Hepatocyte (in vitro differentiated cells): Measurements from ENCODE around the gene CACNA1C. TPM values are rescaled to one million over a fixed set of nuclear protein-coding genes. Genes with fewer than 3 reads are reported as not detected.

Experiments used
- DNase-seq: peaks from one replicate; pipeline ENCODE4 v3.0.0-alpha.2; 2016; ENCODE audit warnings: low spot score
- H2AFZ ChIP-seq: fragments of 200-600 bp; sonication (generic); 2 replicates; pipeline ENCODE4 v1.6.0; 2016; ENCODE audit warnings: antibody characterized with exemption, mild to moderate bottlenecking
- H3K27ac ChIP-seq: fragments of 200-600 bp; sonication (generic); 2 replicates; pipeline ENCODE4 v1.5.1; 2016; ENCODE audit warnings: mild to moderate bottlenecking
- H3K27me3 ChIP-seq: fragments of 200-600 bp; sonication (generic); 2 replicates; pipeline ENCODE4 v1.6.1; 2016
- H3K36me3 ChIP-seq: fragments of 200-600 bp; sonication (generic); replicated peaks from 2 replicates; pipeline ENCODE4 v1.5.1; 2016; ENCODE audit warnings: low read depth; ENCODE audit not compliant: insufficient read depth
- H3K4me1 ChIP-seq: fragments of 200-600 bp; sonication (generic); 2 replicates; pipeline ENCODE4 v1.5.1; 2016; ENCODE audit warnings: mild to moderate bottlenecking, moderate library complexity; ENCODE audit not compliant: insufficient read depth
- H3K4me2 ChIP-seq: fragments of 200-600 bp; sonication (generic); 2 replicates; pipeline ENCODE4 v1.6.0; 2016
- H3K4me3 ChIP-seq: fragments of 200-600 bp; sonication (generic); 2 replicates; pipeline ENCODE4 v1.5.1; 2016; ENCODE audit warnings: mild to moderate bottlenecking
- H3K79me2 ChIP-seq: fragments of 200-600 bp; sonication (generic); 2 replicates; pipeline ENCODE4 v1.6.0; 2017; ENCODE audit warnings: mild to moderate bottlenecking
- H3K9me2 ChIP-seq: fragments of 200-600 bp; sonication (generic); replicated peaks from 2 replicates; pipeline ENCODE4 v1.6.0; 2017; ENCODE audit warnings: mild to moderate bottlenecking; ENCODE audit not compliant: insufficient read depth
- H3K9me3 ChIP-seq: fragments of 200-600 bp; sonication (generic); 2 replicates; pipeline ENCODE4 v1.5.1; 2016; ENCODE audit warnings: low read depth, mild to moderate bottlenecking
- H4K20me1 ChIP-seq: fragments of 200-600 bp; sonication (generic); 2 replicates; pipeline ENCODE4 v1.6.0; 2016; ENCODE audit warnings: mild to moderate bottlenecking; ENCODE audit not compliant: insufficient read depth, poor library complexity, severe bottlenecking
- EZH2 ChIP-seq: fragments of 200-600 bp; sonication (generic); IDR thresholded peaks from 2 replicates; pipeline ENCODE4 v1.6.1; 2016; ENCODE audit warnings: antibody characterized with exemption, mild to moderate bottlenecking, borderline replicate concordance
- EZH2phosphoT487 ChIP-seq: fragments of 200-600 bp; sonication (generic); IDR thresholded peaks from one replicate; pipeline ENCODE4 v1.6.1; 2018; ENCODE audit warnings: antibody characterized with exemption, mild to moderate bottlenecking, low read depth, moderate library complexity; ENCODE audit not compliant: unreplicated experiment, severe bottlenecking
- WGBS: methylation state at CpG from one replicate; pipeline ENCODE4 v1.1.6; 2016; ENCODE audit warnings: low lambda C conversion rate; ENCODE audit errors: missing lambda C conversion rate; 5-methylcytosine and 5-hydroxymethylcytosine counted together
- polyA plus RNA-seq: library from polyadenylated mRNA; unstranded; fragments of >200 nt; fragmentation: Nextera tagmentation; extraction: Ambion mirVana; gene quantifications from 2 replicates; pipeline ENCODE4 v1.2.1, GENCODE V29; 2016
- total RNA-seq: library from RNA; depleted of rRNA; stranded (reverse); fragments of >200 nt; gene quantifications from 2 replicates; pipeline ENCODE4 v1.2.3, GENCODE V29; 2014
- TF ChIP-seq, protein P1 (sequence below): fragments of 200-600 bp; sonication (generic); IDR thresholded peaks from 2 replicates; pipeline ENCODE4 v1.5.1; 2016; ENCODE audit warnings: antibody characterized with exemption, mild to moderate bottlenecking; ENCODE audit not compliant: poor library complexity

Gene CACNA1C
- total and polyA plus RNA-seq, 2 experiments from 2014 or later: 3.2 to 4.0 TPM

DNA sequence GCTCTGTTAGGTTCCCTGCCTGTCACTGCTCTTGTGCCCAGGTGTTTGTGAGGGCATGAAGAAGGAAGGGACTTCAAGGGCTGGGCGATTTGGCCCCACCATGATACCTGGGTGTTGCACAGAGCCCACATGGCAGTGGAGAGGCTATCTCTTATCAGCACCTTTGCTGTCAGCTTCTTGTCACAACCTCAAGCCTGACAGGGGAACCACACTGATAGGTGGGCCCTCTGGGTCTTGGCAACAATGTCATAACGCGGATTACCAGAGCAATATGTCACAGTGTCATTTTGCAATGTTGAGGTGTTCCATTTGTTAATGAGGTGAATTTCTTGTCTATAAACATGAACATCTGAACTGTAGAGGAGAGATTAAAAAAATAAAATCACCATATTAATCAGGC lies 22.9 kb upstream of the CACNA1C start:
- WGBS: 89% methylated on average over 3 of the region's 3 CpGs
- Histone ChIP-seq H3K79me2 (no peaks in the 10 kb centered on the region), H3K27me3 (peaks cover 18% of the 10 kb centered on the region), H3K27ac (no peak overlapping the region), H3K9me3 (no peaks in the 10 kb centered on the region), H3K4me3 (no peak overlapping the region), H3K4me2 (no peak overlapping the region), H3K9me2 (no peaks in the 10 kb centered on the region), H2AFZ (no peak overlapping the region), H4K20me1 (no peaks in the 10 kb centered on the region), H3K36me3 (no peaks in the 10 kb centered on the region), H3K4me1 (no peaks in the 10 kb centered on the region)
- TF ChIP-seq EZH2phosphoT487 (no peak), EZH2 (no peak)
- TF ChIP-seq, protein P1, sequence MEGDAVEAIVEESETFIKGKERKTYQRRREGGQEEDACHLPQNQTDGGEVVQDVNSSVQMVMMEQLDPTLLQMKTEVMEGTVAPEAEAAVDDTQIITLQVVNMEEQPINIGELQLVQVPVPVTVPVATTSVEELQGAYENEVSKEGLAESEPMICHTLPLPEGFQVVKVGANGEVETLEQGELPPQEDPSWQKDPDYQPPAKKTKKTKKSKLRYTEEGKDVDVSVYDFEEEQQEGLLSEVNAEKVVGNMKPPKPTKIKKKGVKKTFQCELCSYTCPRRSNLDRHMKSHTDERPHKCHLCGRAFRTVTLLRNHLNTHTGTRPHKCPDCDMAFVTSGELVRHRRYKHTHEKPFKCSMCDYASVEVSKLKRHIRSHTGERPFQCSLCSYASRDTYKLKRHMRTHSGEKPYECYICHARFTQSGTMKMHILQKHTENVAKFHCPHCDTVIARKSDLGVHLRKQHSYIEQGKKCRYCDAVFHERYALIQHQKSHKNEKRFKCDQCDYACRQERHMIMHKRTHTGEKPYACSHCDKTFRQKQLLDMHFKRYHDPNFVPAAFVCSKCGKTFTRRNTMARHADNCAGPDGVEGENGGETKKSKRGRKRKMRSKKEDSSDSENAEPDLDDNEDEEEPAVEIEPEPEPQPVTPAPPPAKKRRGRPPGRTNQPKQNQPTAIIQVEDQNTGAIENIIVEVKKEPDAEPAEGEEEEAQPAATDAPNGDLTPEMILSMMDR: no peak
- no peak for DNase-seq

DNA sequence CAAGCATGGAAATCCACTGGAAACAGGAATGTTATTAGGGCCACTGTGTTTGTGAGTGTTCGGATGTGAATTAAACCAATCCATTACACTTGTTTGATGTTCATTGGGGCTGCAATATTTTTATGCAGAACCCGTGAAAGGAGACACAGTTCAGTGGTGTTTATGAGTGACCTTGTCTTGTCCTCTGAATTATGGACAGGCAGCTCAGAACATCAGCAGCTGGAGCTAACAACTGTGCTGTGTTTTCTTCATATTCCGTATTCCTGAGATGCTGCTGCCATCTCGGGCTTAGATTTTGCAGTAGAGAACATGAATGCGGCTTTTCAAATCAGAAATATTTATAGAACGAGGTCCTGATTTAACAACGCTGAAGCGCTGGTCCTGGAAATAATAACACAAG lies 20.3 kb upstream of the CACNA1C start:
- no peaks in the 10 kb centered on the region for H3K4me1 ChIP-seq
- 83% methylated on average over 8 of the region's 8 CpGs for WGBS

DNA sequence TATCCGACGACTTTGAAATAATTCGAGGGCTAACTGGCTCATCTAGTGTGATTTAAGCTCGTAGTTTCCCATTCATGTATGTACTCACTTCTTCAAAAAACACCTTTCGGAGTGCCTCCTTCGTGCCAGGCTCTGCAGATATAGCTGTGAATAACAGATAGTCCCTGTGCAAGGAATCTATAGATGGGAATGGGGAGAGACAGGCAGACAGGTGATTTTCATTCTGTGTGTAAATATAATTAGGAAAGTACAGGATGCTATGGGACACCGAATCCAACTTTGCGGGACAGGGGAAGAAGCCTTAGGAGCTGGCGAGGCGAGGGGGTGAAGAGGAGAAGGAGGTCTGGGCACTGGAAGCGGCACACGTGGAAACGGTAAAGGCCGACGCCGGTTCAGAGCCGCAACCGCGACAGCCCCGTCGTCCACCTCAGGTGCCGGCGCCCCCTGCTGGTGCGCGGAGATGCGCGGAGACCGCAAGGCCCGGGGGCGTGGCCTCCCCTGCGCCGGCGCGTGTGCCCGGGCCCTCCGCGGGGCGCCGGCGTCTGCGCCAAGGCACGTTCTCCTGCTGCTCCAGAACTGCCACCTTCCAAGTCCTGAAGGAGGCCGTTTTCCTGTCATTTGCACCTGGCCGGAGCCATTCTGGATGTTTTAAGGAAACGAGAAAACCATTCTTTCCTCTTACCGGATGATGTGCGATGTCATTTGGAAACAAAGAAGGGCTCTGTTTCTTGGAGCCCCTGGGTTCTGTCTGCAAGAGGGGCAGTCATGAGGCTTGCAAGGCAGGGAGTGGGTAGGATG lies 18.0 kb upstream of the CACNA1C start:
- Histone ChIP-seq H3K4me2 (peak overlapping the region; percentile 80), H3K9me2 (no peaks in the 10 kb centered on the region), H3K4me3 (no peak overlapping the region), H3K4me1 (no peaks in the 10 kb centered on the region), H3K27me3 (peaks cover 9% of the 10 kb centered on the region), H3K79me2 (no peaks in the 10 kb centered on the region), H3K27ac (no peak overlapping the region), H2AFZ (peak overlapping the region; percentile 78), H3K36me3 (no peaks in the 10 kb centered on the region), H3K9me3 (no peaks in the 10 kb centered on the region), H4K20me1 (no peaks in the 10 kb centered on the region)
- DNase-seq: peak; percentile 95
- TF ChIP-seq EZH2phosphoT487: no peak
- TF ChIP-seq, protein P1: peak; percentile 83
- WGBS: 17% methylated on average over 47 of the region's 47 CpGs

More for the DNA sequence above, 20.3 kb upstream of the CACNA1C start:
- no peak overlapping the region for H2AFZ ChIP-seq
- H4K20me1 ChIP-seq: no peaks in the 10 kb centered on the region
- H3K4me2 ChIP-seq: no peak overlapping the region
- no peaks in the 10 kb centered on the region for H3K79me2 ChIP-seq
- H3K9me2 ChIP-seq: no peaks in the 10 kb centered on the region
- no peak for DNase-seq
- no peak overlapping the region for H3K27ac ChIP-seq
- no peaks in the 10 kb centered on the region for H3K9me3 ChIP-seq
- H3K27me3 ChIP-seq: peaks cover 15% of the 10 kb centered on the region
- TF ChIP-seq, protein P1: no peak
- TF ChIP-seq EZH2 (no peak), EZH2phosphoT487 (no peak)
- no peak overlapping the region for H3K4me3 ChIP-seq
- H3K36me3 ChIP-seq: no peaks in the 10 kb centered on the region
